HG02884 (cell line): ENCODE data around the gene GALNT14.

Source experiments
- ATAC-seq: cut with Tn5 transposase; IDR thresholded peaks from one replicate; pipeline ENCODE4 v1.9.1; 2021; ENCODE audit warnings: mild to moderate bottlenecking, moderate library complexity; ENCODE audit not compliant: unreplicated experiment

Gene GALNT14

GRCh38 chr2:31136732-31137131 is 1.5 kb downstream of the GALNT14 start:
- ATAC-seq = no peak

DNA sequence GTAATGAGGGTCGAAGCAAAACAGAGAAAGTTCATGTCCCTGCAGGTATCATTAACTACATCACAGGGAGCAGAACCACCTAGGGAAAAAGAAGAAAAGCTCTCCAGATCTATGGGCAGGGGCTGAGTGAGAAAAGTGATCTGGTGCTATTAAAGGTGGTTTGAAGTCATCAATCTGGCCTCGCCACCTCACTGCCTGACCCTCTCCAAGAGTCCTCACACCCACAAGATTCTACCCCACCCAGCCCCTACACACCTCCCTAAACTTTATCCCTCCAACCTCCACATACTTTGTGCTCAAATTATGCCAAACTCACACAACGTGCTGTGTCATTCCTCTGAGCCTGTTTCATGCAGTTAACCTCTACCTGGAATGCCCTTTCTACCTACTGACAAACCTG is 2.2 kb downstream of the GALNT14 start:
- ATAC-seq = no peak

- no peak for ATAC-seq
Observed at GRCh38 chr2:31134480-31134879, 3.8 kb downstream of the GALNT14 start.

DNA sequence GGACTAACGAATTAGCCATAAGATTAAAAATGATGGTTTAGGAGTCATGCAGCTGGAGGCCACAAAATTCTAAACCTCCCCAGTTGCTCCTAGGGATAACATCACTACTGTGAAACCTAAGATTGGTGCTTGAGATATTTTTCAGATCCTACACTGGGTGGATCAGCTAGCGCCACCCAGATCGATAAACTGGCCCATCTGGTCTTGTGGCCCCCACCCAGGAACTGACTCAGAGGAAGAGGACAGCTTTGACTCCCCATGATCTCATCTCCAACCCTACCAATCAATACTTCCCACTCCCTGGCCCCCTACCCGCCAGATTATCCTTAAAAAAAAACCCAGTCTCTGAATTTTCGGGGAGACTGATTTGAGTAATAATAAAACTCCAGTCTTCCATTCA is 5.5 kb downstream of the GALNT14 start:
- ATAC-seq = no peak

GRCh38 chr2:31131871-31132270 is 6.4 kb downstream of the GALNT14 start:
- ATAC-seq = no peak

- no peak for ATAC-seq
Observed at GRCh38 chr2:31129375-31130171, 8.7 kb downstream of the GALNT14 start.

DNA sequence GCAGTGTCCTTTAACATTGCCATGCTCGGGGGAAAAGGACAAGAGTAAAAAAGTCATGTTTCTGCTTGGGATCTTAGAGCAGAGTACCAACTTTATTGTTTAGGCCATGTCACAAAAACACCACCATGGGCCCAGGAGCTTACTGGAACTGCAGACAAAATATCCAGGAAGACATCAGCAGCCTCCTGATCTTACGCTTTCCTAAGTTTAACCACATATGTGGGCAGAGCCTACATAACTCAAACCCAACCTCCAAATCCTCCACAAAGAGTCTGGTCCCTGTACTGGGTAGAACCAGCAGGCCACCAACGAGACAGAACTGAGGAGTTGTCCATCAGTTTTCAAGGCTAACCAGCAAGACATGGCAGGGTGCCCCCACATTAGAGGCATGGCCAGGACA is 10.3 kb downstream of the GALNT14 start:
- ATAC-seq = no peak

GRCh38 chr2:31125918-31126695 is 12.1 kb downstream of the GALNT14 start:
- ATAC-seq = no peak

- ATAC-seq = no peak
Observed at GRCh38 chr2:31124904-31125303, 13.3 kb downstream of the GALNT14 start.

GRCh38 chr2:31122133-31122532 is 16.1 kb downstream of the GALNT14 start:
- ATAC-seq = no peak

DNA sequence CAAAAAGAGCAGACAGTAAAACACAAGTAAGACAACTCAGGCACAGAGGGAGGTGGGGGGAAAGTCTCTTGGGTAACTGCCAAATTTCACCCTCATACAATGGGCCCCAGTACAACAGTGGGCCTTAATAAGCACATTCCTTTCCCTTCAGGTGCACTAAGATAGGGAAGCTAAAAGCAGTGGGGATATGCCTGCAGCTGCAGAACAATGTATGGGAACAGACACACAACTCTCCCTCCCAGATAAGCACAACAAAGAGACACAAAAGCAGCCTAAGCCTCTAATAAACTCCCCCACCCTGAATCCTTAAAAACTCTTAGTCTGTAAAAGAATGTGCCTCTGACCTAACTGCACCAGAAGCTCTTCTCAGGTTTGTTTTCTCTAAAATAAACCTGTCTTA is 24.5 kb downstream of the GALNT14 start:
- ATAC-seq = no peak

GRCh38 chr2:31112544-31112943 is 25.7 kb downstream of the GALNT14 start:
- ATAC-seq = no peak

GRCh38 chr2:31110998-31111397 is 27.2 kb downstream of the GALNT14 start:
- no peak for ATAC-seq

GRCh38 chr2:31110431-31110830 is 27.8 kb downstream of the GALNT14 start:
- no peak for ATAC-seq

DNA sequence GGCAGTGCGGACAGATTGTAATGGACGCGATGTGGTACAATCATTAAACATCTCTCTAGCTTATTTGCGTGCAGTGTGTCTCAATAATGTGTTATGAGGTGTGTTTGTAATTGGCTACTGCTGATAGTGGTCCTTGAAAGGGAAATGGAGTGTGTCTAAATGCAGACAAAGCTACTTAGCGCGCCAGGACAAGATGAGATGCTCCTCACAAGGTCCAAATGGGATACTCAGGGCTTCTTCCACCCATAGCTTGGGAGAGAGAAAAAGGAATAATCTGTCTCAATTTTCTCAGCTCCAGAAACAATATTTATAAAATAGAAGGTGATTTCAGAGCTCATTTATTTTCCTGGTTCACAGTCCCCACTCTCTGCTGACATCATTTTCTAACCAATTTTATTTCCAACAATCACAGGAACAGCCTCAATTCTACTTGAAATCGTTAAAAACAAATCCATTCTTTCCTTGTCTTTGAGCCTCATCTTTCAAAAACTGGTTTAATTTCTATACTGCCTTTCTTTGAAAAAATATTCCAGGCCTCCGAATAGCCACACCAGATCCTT is 28.5 kb downstream of the GALNT14 start:
- ATAC-seq = no peak

- ATAC-seq = no peak
Observed at GRCh38 chr2:31108561-31109286, 29.5 kb downstream of the GALNT14 start.

DNA sequence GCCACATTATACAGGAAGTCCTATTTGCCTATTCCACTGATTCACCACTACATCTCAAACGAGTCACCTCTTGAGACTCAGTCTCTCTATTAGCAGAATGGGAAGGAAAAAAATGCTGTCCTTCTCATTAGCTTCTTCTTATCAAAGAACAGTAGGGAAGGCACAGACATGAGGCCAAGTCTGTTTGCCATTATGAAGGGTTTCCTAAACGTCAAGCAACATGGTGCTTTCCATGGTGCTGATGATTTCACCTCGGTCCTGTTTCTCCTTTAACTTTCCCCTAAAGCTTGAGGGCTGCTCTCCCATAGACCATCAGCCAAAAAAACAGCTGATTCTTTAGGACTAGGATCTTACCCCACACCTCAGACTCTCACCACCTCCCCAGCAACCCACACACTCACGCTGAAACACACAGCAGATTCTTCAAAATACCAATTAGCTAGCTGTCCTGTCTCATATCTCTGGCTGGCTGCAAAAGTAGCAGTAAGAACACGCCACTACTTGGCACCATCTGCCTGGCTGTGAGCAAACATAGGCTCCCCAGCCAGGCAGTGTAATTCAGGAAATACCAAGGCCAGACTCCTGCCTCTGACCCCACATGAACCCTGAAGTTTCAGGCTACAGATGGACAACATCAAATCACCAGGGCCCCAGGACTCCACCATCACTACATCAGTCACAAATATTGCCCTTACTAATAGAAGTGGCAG is 30.5 kb downstream of the GALNT14 start:
- no peak for ATAC-seq

DNA sequence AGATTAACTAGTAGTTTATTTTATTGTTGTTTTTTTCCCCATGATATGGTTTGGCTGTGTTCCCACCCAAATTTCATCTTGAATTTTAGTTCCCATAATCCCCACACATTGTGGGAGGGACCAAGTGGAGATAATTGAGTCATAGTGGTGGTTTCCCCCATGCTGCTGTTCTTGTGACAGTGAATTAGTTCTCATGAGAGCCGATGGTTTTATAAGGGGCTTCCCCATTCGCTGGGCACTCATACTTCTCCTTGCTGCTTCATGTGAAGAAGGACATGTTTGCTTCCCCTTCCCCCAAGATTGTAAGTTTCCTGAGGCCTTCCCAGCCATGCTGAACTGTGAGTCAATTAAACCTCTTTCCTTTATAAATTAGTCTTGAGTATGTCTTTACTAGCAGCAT is 36.5 kb downstream of the GALNT14 start:
- ATAC-seq = no peak

DNA sequence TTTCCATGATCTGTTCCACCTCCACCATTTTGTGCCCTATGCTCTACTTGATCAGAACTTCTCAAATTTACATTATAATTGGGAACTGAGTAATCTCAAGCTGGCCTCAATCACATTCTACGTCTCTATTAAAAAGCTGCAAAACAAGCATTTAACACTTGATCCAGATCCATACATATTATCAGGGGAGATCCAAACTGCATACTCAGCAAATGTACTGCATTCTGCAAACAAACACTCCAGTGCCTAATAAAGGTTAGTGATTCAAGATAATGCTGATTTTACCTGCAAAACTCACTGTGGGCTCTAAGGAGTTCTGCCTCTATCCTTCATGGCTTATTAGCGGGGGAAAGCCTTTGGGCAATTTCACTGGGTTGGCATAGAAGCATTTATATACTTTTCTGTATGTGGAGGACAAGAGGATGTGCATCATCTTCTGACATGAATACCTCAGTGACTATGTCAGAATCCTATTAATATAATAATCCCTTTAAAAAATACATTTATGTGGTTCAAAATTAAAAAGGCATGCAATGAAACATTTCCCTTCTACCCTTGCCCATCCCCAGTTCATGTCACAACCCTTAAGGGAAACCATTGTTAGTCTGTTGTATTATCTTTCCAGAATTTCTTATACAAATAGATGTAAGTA is 40.2 kb downstream of the GALNT14 start:
- no peak for ATAC-seq

DNA sequence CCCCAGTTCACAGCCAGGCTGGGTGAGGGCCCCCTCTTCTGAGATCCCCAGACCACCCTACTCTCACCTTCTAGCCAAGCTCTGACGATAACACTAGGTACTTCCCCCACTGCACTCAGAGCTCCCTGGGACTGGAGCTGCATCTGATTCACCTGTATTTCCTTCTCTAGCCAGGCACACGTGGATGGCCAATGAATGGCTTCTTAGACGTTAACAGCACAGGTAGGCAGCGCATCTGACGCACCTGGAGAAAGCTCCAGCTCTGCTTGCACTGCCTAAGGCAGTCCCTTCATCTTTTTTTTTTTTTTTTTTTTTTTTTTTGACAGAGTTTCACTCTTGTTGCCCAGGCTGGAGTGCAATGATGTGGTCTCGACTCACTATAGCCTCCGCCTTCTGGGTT is 48.1 kb downstream of the GALNT14 start:
- ATAC-seq = no peak
